Stimulated activated effector memory CD8-positive, alpha-beta T cell treated with anti-CD3 and anti-CD28 coated beads, Interleukin-12 subunit alpha, Interleukin-12 subunit beta, amount 100 ng/mL, for 72 hours (primary cell): Measurements from ENCODE around the gene PLXNB3.

Source experiments
- ATAC-seq: fragments of 150-1000 bp; cut with Tn5 transposase; 2 replicates; pipeline ENCODE4 v1.10.0; 2021
- DNase-seq, 2 donors: peaks; one replicate each; pipeline ENCODE4 v3.0.0; 2021 to 2022; ENCODE audit warnings: low spot score in 2 of 2
- H3K27ac Mint-ChIP-seq: one replicate; pipeline ENCODE4 v1.8.0; 2022; ENCODE audit warnings: mild to moderate bottlenecking, mixed read lengths
- H3K36me3 Mint-ChIP-seq: one replicate; pipeline ENCODE4 v1.8.0; 2022; ENCODE audit warnings: mild to moderate bottlenecking, mixed read lengths
- H3K4me1 Mint-ChIP-seq: one replicate; pipeline ENCODE4 v1.8.0; 2022; ENCODE audit warnings: mixed read lengths
- H3K4me3 Mint-ChIP-seq: one replicate; pipeline ENCODE4 v1.8.0; 2022; ENCODE audit warnings: mild to moderate bottlenecking, mixed read lengths
- H3K9me3 Mint-ChIP-seq: one replicate; pipeline ENCODE4 v1.8.0; 2022; ENCODE audit warnings: mixed read lengths

The PLXNB3 gene

GRCh38 chrX:153783378-153784013 is 19.4 kb downstream of the PLXNB3 start:
- Mint-ChIP-seq H3K4me3 (no peak overlapping the region), H3K9me3 (no peaks in the 10 kb centered on the region), H3K27ac (no peak overlapping the region), H3K36me3 (peaks cover 17% of the 10 kb centered on the region), H3K4me1 (no peaks in the 10 kb centered on the region)
- DNase-seq = no peak
- no peak for ATAC-seq

GRCh38 chrX:153784325-153784967 is 20.4 kb downstream of the PLXNB3 start:
- Mint-ChIP-seq H3K4me1 (no peaks in the 10 kb centered on the region), H3K4me3 (no peak overlapping the region), H3K36me3 (peaks cover 17% of the 10 kb centered on the region), H3K9me3 (no peaks in the 10 kb centered on the region), H3K27ac (no peak overlapping the region)
- ATAC-seq = no peak
- DNase-seq = no peak

GRCh38 chrX:153786669-153787068 is 22.6 kb downstream of the PLXNB3 start:
- no peak for DNase-seq
- H3K4me1 Mint-ChIP-seq = no peaks in the 10 kb centered on the region
- peaks cover 25% of the 10 kb centered on the region for H3K36me3 Mint-ChIP-seq
- H3K4me3 Mint-ChIP-seq = no peak overlapping the region
- H3K27ac Mint-ChIP-seq = no peak overlapping the region
- H3K9me3 Mint-ChIP-seq = no peaks in the 10 kb centered on the region
- ATAC-seq = no peak

- ATAC-seq = no peak
- no peak overlapping the region for H3K4me3 Mint-ChIP-seq
- peaks cover 27% of the 10 kb centered on the region for H3K36me3 Mint-ChIP-seq
- no peak overlapping the region for H3K27ac Mint-ChIP-seq
- no peak for DNase-seq
- H3K4me1 Mint-ChIP-seq = peaks cover 9% of the 10 kb centered on the region
- no peaks in the 10 kb centered on the region for H3K9me3 Mint-ChIP-seq
Observed at GRCh38 chrX:153789654-153790053, 25.6 kb downstream of the PLXNB3 start.

- no peaks in the 10 kb centered on the region for H3K9me3 Mint-ChIP-seq
- ATAC-seq (no peak), DNase-seq (no peak)
- peaks cover 14% of the 10 kb centered on the region for H3K4me1 Mint-ChIP-seq
- no peak overlapping the region for H3K4me3 Mint-ChIP-seq
- no peak overlapping the region for H3K27ac Mint-ChIP-seq
- H3K36me3 Mint-ChIP-seq = peaks cover 26% of the 10 kb centered on the region
Observed at GRCh38 chrX:153791104-153791852, 27.2 kb downstream of the PLXNB3 start.

GRCh38 chrX:153792368-153792767 is 28.3 kb downstream of the PLXNB3 start:
- peaks cover 27% of the 10 kb centered on the region for H3K36me3 Mint-ChIP-seq
- no peak for ATAC-seq
- no peak overlapping the region for H3K27ac Mint-ChIP-seq

GRCh38 chrX:153793291-153793690 is 29.2 kb downstream of the PLXNB3 start:
- Mint-ChIP-seq H3K36me3 (peaks cover 34% of the 10 kb centered on the region), H3K27ac (peak overlapping the region; percentile 94), H3K9me3 (no peaks in the 10 kb centered on the region), H3K4me1 (peaks cover 18% of the 10 kb centered on the region), H3K4me3 (peak overlapping the region; percentile 87)
- DNase-seq (no peak), ATAC-seq (no peak)

More at GRCh38 chrX:153792368-153792767, 28.3 kb downstream of the PLXNB3 start:
- H3K4me3 Mint-ChIP-seq = peak overlapping the region; percentile 87
- peaks cover 18% of the 10 kb centered on the region for H3K4me1 Mint-ChIP-seq
- DNase-seq = no peak
- H3K9me3 Mint-ChIP-seq = no peaks in the 10 kb centered on the region

- ATAC-seq (peak; percentile 96), DNase-seq (peak; percentile 89 to 95)
- Mint-ChIP-seq H3K27ac (peak within 1 kb of the TSS; percentile 94), H3K36me3 (peaks cover 44% of the 10 kb centered on the region), H3K4me1 (peaks cover 18% of the 10 kb centered on the region), H3K4me3 (peak within 1 kb of the TSS; percentile 87), H3K9me3 (no peaks in the 10 kb centered on the region)
Observed at GRCh38 chrX:153794018-153794896, 30.2 kb downstream of the PLXNB3 start, which contains the start of the genes IDH3G and SSR4. IDH3G (minus strand) TSS chrX:153794375; CDS start chrX:153794326, 49 bp downstream. SSR4 (plus strand) TSS chrX:153794668; CDS start chrX:153794688, 20 bp downstream.

GRCh38 chrX:153794897-153795816 is 31.1 kb downstream of the PLXNB3 start:
- ATAC-seq = peak; percentile 24
- peak in 1 of 2 donors; percentile 15 for DNase-seq
- Mint-ChIP-seq H3K4me1 (peaks cover 18% of the 10 kb centered on the region), H3K27ac (peak overlapping the region; percentile 94), H3K9me3 (no peaks in the 10 kb centered on the region), H3K4me3 (peak overlapping the region; percentile 87), H3K36me3 (peaks cover 42% of the 10 kb centered on the region)

- Mint-ChIP-seq H3K4me3 (no peak overlapping the region), H3K36me3 (peaks cover 40% of the 10 kb centered on the region), H3K9me3 (no peaks in the 10 kb centered on the region), H3K27ac (no peak overlapping the region), H3K4me1 (peaks cover 18% of the 10 kb centered on the region)
- no peak for DNase-seq
- ATAC-seq = no peak
Observed at GRCh38 chrX:153797415-153798015, 33.5 kb downstream of the PLXNB3 start.

GRCh38 chrX:153799326-153799725 is 35.3 kb downstream of the PLXNB3 start:
- Mint-ChIP-seq H3K4me1 (peaks cover 9% of the 10 kb centered on the region), H3K9me3 (no peaks in the 10 kb centered on the region), H3K4me3 (no peak overlapping the region), H3K27ac (no peak overlapping the region), H3K36me3 (peaks cover 35% of the 10 kb centered on the region)
- DNase-seq = no peak
- ATAC-seq = no peak

GRCh38 chrX:153800177-153800722 is 36.2 kb downstream of the PLXNB3 start:
- H3K4me3 Mint-ChIP-seq = no peak overlapping the region
- peaks cover 9% of the 10 kb centered on the region for H3K4me1 Mint-ChIP-seq
- H3K36me3 Mint-ChIP-seq = peaks cover 34% of the 10 kb centered on the region
- DNase-seq = no peak
- H3K27ac Mint-ChIP-seq = no peak overlapping the region
- ATAC-seq = no peak
- no peaks in the 10 kb centered on the region for H3K9me3 Mint-ChIP-seq

- Mint-ChIP-seq H3K27ac (no peak overlapping the region), H3K9me3 (no peaks in the 10 kb centered on the region), H3K36me3 (peaks cover 34% of the 10 kb centered on the region), H3K4me3 (no peak overlapping the region), H3K4me1 (peaks cover 9% of the 10 kb centered on the region)
- DNase-seq (no peak), ATAC-seq (no peak)
Observed at GRCh38 chrX:153800746-153801145, 36.7 kb downstream of the PLXNB3 start.
